ENCODE data around the gene MYO1D. TPM values are rescaled to one million over a fixed set of nuclear protein-coding genes. Genes with fewer than 3 reads are reported as not detected.

MYO1D gene
- total RNA-seq, 1 experiment from 2014 or later, result 41.2 TPM

DNA sequence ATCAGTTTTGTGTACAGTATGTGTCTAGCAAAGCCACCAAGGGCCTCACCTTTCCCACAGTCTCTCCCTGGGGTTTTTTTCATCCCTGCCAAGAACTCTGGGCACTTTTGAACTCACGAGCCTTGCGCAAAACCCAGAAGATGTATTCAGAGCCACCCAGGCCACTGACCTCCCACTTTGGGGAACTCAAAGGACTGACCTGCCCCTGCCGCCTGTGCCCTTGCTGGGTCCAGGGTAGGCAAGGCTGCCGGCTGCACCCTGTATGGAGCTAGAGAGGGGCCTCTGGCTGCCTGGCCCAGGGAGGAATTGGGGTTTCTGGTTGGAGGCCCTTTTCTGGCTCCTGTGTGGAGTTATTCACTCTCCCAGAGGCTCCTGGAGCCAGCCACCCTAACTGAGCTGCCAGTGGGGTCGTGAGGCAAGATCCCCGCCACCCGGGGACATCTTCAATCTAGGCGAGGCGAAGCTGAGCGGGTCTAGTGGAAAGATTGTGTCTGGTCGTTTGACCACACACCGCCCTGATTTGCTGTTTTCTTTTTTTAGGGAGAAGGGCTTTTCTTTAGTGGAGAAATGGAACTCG lies 388.2 kb downstream of the MYO1D start:
- no peak for DNase-seq (ENCODE audit: low read depth)

DNA sequence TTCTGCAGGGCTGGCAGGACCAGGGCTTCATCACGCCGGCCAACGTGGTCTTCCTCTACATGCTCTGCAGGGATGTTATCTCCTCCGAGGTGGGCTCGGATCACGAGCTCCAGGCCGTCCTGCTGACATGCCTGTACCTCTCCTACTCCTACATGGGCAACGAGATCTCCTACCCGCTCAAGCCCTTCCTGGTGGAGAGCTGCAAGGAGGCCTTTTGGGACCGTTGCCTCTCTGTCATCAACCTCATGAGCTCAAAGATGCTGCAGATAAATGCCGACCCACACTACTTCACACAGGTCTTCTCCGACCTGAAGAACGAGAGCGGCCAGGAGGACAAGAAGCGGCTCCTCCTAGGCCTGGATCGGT lies 388.8 kb downstream of the MYO1D start:
- no peak for DNase-seq (ENCODE audit: low read depth)

DNA sequence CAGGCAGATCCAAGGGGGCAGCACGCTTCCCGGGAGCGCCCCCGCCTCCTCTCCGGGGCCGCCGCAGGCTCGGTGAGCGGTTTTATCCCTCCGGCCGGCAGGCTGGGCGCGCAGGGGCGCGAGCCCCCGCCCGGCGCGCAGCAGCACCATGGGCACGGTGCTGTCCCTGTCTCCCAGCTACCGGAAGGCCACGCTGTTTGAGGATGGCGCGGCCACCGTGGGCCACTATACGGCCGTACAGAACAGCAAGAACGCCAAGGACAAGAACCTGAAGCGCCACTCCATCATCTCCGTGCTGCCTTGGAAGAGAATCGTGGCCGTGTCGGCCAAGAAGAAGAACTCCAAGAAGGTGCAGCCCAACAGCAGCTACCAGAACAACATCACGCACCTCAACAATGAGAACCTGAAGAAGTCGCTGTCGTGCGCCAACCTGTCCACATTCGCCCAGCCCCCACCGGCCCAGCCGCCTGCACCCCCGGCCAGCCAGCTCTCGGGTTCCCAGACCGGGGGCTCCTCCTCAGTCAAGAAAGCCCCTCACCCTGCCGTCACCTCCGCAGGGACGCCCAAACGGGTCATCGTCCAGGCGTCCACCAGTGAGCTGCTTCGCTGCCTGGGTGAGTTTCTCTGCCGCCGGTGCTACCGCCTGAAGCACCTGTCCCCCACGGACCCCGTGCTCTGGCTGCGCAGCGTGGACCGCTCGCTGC lies 389.3 kb downstream of the MYO1D start:
- peak; percentile 28 for DNase-seq (ENCODE audit: low read depth)

DNA sequence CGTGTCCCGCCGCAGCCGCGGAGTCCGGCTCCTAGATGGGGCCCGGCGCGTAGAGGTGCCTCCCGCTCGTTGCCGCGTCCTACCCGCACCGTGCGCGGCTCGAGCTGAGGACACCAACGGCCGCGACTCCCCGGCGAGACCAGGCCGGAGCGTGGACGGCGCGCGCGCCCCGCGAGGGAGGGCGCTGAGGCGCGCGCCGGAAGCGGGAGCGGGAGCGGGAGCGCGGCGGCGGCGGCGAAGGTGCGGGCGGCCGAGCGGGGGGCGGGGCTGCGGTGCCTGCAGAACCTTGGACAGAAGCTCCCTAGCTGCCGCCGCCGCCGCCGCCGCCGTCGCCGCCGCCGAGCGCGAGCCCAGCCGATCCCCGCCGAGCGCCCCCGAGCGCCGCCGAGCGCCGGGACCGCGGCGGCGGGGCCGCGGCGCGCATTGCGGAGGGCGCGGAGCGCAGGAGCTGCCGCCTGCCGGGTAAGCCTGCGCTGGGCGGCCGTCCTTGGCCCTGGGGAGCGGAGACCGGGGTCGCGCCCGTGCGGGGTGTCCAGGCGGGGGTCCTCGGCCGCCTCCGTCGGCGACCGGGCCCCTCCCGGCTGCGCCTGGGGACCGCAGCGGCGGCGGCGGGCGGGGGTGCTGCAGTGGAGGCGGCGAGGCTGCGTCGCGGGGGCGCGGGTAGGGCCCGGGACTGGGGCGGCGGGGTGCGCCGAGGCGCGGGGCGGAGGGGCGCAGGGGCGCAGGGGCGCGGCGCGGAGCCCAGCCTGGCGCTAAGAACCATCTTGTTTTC lies 390.0 kb downstream of the MYO1D start, which contains the start of gene CDK5R1:
CDK5R1 (plus strand) TSS at position 293 of the 772 bp plus-strand sequence. CDS start 628 bp downstream, outside the sequence.
- DNase-seq (ENCODE audit: low read depth), result peak; percentile 62

DNA sequence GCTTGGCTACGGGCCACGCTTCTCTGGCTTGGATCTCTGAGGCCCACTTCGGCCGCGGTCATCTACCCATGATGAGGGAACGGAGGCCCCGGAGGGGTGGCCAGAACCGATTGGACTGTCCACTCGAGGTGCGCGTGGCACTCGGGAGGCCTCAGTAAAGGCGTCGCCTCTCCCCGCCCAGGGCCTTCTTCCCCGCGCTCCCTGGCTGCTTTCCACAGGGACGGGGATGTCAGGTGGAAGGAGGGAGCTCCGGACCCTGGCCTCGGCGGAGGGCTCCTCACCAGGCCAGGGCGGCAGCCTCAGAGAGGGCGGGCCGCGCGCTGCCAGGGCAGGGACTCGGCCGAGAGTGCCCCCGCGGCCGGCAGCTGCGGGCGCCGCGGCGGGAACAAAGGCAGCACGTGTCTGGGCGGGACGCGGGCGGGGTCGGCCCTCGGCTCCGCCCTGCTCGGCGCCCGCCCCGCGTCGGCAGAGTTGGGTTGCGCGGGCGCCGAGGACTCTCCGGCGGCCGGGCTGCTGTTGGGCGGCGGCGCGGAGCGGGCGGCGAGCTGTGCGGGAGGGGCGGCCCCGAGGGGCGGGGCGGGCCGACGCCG lies 390.7 kb downstream of the MYO1D start:
- peak; percentile 79 for DNase-seq (ENCODE audit: low read depth)

DNA sequence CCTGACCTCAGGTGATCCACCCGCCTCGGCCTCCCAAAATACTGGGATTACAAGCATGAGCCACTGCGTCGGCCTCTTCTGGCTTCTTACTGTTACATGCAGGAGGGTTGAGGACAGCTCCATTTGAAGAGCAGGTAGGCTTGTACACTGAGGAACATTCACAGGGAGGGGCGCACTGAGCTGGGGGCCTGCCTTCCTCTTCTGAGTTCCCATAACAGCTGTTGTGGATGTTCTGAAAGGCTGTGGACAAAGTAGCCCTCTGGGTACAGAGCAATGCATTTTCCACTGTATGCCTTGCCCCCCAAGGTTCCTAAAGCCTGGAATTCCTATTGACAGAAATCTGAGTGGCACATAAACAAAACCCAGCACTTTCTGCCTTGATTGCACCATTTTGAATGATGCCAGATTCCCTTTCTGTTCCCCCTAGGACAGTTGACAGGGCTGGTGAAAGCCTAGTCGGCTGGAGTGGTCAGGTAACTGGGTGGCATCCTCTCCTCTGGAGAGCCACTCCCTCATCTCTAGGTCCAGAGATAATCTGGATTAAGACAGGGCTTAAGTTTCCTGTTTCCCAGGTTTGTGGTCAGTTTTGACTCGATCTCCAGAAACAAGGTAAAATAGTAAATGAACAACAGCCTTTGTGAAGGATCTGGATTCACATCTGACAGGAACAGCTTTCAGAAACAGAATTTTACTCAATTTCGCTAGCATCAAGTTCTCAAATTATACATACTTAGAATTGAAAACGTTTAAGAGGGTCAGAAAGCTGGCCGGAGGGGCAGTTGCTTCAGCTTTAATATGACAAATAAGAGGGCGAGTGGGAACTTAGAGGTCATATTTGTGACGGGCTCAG lies 391.4 kb downstream of the MYO1D start:
- no peak for DNase-seq (ENCODE audit: low read depth)

DNA sequence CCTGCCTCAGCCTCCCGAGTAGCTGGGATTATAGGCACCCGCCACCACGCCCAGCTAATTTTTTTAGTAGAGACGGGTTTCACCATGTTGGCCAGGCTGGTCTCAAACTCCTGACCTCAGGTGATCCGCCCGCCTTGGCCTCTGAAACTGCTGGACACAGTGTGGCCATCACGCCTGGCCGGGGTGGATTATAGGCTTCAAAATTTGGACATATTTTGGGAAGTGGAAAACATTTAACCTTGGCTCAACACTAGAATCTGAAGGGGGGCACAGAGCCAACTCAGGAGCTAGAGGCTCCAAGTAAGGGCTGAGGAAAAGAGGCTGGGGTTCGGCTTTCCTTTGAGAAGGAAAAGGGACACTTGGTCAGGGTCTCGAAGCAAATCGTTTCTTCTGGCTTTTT lies 392.3 kb downstream of the MYO1D start:
- no peak for DNase-seq (ENCODE audit: low read depth)

DNA sequence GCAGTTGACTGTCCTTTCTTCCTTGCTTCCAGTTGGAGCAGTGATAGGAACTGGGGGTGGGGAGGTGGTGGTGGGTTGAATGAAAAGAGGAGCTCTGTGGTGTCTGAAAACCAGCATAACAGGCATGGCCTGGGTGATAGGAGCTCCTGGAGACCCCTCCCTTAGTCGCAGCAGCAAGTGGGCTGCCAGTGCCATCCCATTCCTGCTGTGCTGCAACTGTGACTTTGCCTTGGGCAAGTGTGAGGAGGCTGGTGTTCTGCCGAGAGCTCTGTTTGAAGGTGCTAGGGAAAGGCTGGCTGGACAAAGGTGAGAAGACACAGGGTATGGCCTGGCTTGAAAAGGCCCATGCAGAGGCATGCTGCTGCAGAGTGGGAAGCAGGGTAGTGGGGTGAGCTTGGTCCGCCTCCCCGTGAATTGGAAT lies 392.9 kb downstream of the MYO1D start:
- DNase-seq (ENCODE audit: low read depth), result no peak

DNA sequence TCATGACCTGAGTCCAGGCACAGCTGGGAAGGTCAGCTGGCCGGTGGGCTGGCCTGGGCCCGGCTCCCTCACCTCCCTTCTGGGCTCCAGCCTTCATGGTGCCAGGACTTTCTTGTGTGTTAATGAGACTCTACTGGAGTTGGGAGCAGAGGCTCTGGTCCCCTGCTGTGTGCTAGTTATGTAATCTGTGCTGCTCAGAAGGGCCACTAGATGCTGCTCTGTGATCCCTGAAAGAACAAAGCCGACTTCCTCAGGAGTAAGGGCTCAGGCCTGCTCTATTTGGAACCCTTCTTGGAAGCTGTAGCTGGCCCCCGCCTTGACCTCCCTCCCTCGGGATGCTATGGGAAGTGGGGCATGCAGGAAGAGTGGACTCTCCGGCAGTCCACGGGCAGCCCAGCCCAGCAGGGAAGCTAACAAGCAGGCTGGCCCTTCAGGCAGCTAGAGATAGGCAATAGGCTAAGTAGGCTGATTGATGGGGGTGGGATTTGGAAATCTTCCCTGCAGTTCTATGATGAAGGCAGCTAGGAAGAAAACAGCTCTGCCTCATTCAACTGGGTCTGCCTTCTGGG lies 393.4 kb downstream of the MYO1D start:
- DNase-seq (ENCODE audit: low read depth), result peak; percentile 63

DNA sequence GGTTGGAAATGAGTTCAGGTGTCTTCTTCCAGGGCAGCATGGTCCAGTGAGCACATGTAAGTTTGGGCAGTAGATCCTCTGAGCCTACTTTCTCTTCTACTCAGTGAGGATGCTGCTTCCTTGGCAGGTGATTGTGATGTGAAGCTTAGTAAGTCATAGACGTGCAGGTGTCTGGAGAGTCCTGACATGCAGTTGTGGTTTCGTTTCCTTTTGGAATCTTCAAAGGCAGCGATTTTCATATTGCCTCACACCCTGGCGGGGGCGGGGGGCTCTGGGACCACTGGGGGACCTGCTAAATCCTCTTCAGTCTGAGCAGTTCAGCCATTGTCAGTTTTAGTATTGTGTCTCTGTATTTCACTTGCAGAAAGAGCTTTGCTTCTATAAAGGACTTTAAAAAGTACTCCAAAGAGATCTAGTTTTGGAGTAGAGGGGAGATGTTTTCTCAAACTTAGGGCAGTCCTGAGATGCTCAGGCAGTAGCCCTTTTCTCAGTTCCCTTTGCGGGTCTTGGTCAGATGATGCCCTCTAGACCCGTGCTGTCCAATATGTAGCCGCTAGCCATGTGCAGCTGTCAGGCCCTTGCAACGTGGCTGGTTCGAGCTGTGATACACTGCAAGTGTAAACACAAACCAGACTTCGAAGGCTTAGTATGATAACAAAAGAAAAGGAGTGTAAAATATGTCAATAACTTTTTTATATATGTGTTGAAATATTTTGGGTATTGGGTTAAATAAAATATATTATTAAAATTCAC lies 394.2 kb downstream of the MYO1D start:
- DNase-seq (ENCODE audit: low read depth), result no peak

DNA sequence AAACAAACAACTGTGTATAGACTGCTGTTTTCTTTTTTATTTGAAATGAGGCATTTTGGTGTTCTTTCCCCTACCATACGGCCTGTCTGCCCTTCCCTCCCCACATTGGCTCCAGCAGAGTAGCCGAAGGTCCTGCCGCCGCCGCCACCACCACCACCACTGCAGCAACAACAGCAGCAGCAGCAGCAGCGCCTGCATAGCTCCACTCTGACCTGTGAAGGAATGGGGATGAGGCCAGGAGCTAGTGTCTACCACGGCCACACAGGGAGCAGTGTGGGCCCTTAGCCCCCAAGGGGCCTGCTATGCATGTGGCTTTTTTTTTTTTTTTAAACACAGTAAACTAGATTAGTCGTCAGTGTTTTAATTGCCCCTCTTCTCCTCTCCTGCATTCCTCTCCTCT lies 395.7 kb downstream of the MYO1D start:
- no peak for DNase-seq (ENCODE audit: low read depth)

DNA sequence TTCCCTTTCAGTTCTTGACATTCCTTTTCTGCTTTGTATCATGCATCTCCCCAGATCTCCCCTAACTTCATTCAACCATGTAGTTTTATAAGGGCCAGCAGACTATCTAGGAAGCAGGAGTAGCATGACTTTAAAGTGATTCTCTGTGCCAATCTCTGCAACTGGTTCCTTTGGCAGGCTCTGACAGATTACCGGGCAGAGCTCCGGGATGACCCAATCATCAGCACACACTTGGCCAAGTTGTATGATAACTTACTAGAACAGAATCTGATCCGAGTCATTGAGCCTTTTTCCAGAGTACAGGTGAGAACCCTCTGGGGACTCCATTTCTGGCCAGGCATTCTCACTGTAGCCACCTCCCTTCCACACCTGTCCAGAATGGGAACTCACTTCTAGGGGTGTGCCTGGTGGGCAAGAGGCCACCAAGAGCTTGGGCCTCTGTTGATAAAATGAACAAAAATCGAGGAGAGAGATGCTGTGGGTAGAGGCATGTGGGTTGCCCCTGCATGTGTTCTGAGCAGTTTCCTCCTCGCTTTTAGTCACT lies 397.8 kb downstream of the MYO1D start:
- DNase-seq (ENCODE audit: low read depth), result no peak

DNA sequence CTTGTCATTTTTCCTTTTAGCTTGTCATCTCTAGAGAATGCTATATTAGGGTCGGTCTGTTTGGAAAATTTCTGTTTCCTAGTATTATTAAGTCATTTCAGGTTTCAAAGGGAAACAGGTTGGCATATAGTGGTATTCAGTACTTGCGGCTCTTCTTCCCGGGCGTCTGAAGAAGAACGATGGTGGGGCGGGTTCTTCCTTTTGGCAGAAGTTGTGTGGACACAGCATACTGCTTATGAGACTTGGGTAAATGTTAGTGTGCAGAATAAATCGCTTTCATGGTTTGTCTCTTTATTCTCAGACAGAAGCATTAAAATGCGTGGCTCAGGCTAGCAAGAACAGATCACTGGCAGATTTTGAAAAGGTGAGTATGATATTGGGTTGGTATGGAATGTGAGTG lies 399.7 kb downstream of the MYO1D start:
- DNase-seq (ENCODE audit: low read depth), result no peak

DNA sequence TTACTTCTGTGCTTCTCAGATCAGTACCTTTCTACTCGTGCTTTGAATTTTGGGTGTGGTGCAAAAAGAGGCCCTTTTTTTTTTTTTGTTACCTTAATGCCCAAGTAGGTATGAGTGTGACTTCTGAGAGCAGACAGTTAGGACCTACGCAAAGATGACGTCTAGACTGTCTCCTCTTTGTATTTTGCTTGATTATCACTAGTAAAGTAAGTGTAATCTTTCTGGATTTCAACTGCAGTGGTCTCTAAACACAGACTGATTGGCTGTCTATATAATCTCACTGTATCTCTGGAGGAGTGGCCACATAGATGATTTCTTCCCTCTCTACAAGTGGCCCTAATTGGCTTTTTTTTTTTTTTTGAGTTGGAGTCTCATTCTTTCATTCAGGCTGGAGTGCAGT lies 401.7 kb downstream of the MYO1D start:
- DNase-seq (ENCODE audit: low read depth), result no peak

DNA sequence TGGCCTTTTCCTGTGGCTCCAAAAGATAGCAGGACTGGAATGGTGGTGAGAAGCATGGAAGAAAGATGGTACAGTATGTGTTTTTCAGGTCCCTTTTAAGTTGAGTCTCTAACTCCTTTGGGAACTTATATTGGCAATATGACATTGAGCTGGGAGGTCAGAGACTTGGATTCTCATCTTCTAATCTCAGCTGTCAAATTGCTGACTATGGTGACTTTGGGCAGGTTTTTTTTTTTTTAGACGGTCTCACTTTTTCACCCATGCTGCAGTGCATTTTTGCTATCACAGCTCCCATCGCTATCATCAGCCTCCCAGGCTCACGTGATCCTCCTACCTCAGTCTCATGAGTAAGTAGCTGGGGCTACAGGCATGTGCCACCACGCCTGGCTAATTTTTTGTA lies 405.3 kb downstream of the MYO1D start:
- DNase-seq (ENCODE audit: low read depth), result no peak

DNA sequence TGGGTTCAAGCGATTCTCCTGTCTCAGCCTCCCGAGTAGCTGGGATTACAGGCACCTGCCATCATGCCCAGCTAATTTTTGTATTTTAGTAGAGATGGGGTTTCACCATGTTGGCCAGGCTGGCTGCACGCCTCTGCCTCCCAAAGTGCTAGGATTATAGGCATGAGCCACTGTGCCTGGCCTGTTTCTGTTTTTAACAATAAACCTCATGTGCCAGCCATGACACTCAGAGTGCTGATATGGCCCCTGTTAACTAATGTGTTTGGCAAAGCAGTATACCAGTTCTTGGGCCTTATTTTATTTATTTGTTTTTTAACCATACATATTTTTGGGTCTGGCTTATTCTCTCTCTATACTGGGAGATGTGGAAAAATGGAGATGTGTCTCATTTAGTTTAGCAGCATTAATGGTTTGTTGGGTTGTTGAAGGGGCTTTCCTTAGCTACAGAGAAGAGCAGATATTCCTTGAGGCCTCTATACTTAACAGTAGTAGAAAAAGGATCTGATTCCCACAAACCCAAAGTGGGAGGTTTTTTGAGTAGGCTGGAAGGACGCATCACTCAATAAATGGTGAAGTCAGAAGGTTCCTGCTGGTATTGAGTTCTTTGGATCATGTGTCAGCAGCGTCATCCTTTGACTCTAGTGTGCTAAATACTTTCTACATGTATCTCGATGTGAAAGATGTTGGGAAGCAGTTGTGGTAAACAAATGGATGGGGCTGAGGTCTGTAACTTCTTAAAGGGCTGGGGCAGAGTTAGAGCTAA lies 406.3 kb downstream of the MYO1D start:
- no peak for DNase-seq (ENCODE audit: low read depth)

DNA sequence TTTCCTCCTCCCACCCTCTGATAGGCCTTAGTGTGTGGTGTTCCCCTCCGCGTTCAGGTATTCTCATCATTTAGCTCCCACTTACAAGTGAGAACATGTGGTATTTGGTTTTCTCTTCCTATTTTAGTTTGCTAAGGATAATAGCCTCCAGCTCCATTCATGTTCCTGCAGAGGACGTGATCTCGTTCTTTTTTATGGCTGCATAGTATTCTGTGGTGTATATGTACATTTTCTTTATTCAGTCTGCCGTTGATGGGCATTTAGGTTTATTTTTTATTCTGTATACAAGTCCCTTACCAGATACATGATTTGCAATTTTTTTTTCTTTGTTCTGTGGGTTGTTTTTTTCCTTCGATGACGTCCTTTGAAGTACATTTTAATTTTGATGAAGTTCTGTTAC lies 409.0 kb downstream of the MYO1D start:
- no peak for DNase-seq (ENCODE audit: low read depth)

DNA sequence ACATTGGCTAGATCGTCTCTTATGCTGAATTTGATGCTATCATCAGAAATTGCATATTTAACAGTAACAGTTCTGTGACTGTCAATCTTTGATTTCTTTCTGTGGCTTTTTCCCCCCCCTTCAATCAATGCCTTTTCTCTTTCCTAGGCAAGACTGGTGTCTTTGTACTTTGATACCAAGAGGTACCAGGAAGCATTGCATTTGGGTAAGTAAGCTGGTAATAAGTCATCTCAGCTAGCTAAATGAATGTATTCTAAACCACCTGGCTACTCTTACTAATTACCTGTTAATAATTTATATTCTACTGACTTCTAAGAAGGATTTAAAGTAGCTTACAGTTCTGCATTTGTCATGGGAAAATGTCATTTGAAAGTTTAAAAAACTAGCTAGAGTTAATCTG lies 412.6 kb downstream of the MYO1D start:
- no peak for DNase-seq (ENCODE audit: low read depth)

DNA sequence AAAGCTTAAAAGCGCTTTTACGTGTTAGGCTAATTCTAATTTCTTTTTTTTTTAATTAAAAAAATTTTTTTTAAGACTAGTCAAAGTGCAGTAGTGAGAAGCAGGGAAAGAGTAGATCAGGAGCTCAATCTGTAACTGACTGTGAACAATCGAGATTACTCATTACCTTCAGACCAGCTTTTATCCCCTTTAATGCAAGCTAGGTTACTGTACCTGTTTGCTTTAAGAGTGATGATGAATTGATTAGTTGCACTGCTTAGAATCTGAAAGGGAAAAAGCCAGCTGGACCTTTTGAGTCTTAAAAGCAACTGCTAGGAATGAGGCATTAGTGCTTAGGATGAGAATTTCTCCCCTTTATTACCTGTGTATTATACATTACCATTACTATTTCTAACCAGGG lies 413.6 kb downstream of the MYO1D start:
- DNase-seq (ENCODE audit: low read depth), result no peak

All from RPMI7951 (cell line).